ENCODE measurements around the gene TSHZ3.

Gene TSHZ3

GRCh38 chr19:31354799-31355664, 5.8 kb upstream of the TSHZ3 start:
- no peaks in the 10 kb centered on the region for H3K36me3 ChIP-seq (ENCODE audit: insufficient read depth, low read length)
- H3K4me1 ChIP-seq (ENCODE audit: control insufficient read depth, insufficient read depth, low read length, unreplicated experiment) = no peaks in the 10 kb centered on the region
- peaks cover 8% of the 10 kb centered on the region for H3K79me2 ChIP-seq (ENCODE audit: control insufficient read depth, insufficient read depth, low read length, unreplicated experiment)
- H3K27ac ChIP-seq (ENCODE audit: low read depth, low read length) = no peak overlapping the region
- no peaks in the 10 kb centered on the region for H3K27me3 ChIP-seq (ENCODE audit: insufficient read depth, low read length)
- no peak overlapping the region for H3K4me3 ChIP-seq (ENCODE audit: low read depth, low read length)
- H2AFZ ChIP-seq (ENCODE audit: low read length, unreplicated experiment) = no peak overlapping the region

- Histone ChIP-seq H3K4me1 (ENCODE audit: control insufficient read depth, insufficient read depth, low read length, unreplicated experiment) (no peaks in the 10 kb centered on the region), H3K4me3 (ENCODE audit: low read depth, low read length) (no peak overlapping the region), H3K79me2 (ENCODE audit: control insufficient read depth, insufficient read depth, low read length, unreplicated experiment) (peaks cover 8% of the 10 kb centered on the region), H3K27ac (ENCODE audit: low read depth, low read length) (no peak overlapping the region), H2AFZ (ENCODE audit: low read length, unreplicated experiment) (no peak overlapping the region), H3K27me3 (ENCODE audit: insufficient read depth, low read length) (no peaks in the 10 kb centered on the region), H3K36me3 (ENCODE audit: insufficient read depth, low read length) (no peaks in the 10 kb centered on the region)
These were observed 5.1 kb upstream of the TSHZ3 start for GRCh38 chr19:31354316-31354715.

- Histone ChIP-seq H3K79me2 (ENCODE audit: control insufficient read depth, insufficient read depth, low read length, unreplicated experiment) (peaks cover 8% of the 10 kb centered on the region), H3K4me1 (ENCODE audit: control insufficient read depth, insufficient read depth, low read length, unreplicated experiment) (no peaks in the 10 kb centered on the region), H3K36me3 (ENCODE audit: insufficient read depth, low read length) (no peaks in the 10 kb centered on the region), H3K27me3 (ENCODE audit: insufficient read depth, low read length) (no peaks in the 10 kb centered on the region), H3K27ac (ENCODE audit: low read depth, low read length) (no peak overlapping the region), H3K4me3 (ENCODE audit: low read depth, low read length) (no peak overlapping the region), H2AFZ (ENCODE audit: low read length, unreplicated experiment) (no peak overlapping the region)
These were observed 4.6 kb upstream of the TSHZ3 start for GRCh38 chr19:31353833-31354232.

- H3K4me3 ChIP-seq (ENCODE audit: low read depth, low read length) = no peak overlapping the region
- no peaks in the 10 kb centered on the region for H3K4me1 ChIP-seq (ENCODE audit: control insufficient read depth, insufficient read depth, low read length, unreplicated experiment)
- H3K27ac ChIP-seq (ENCODE audit: low read depth, low read length) = no peak overlapping the region
- no peaks in the 10 kb centered on the region for H3K27me3 ChIP-seq (ENCODE audit: insufficient read depth, low read length)
- H2AFZ ChIP-seq (ENCODE audit: low read length, unreplicated experiment) = no peak overlapping the region
- no peaks in the 10 kb centered on the region for H3K36me3 ChIP-seq (ENCODE audit: insufficient read depth, low read length)
- peaks cover 14% of the 10 kb centered on the region for H3K79me2 ChIP-seq (ENCODE audit: control insufficient read depth, insufficient read depth, low read length, unreplicated experiment)
These were observed 3.8 kb upstream of the TSHZ3 start for GRCh38 chr19:31352782-31353651.

- no peaks in the 10 kb centered on the region for H3K36me3 ChIP-seq (ENCODE audit: insufficient read depth, low read length)
- H3K4me3 ChIP-seq (ENCODE audit: low read depth, low read length) = peak overlapping the region; percentile 80; the same call in 1 of the 2 replicates
- H3K27ac ChIP-seq (ENCODE audit: low read depth, low read length) = no peak overlapping the region
- no peaks in the 10 kb centered on the region for H3K27me3 ChIP-seq (ENCODE audit: insufficient read depth, low read length)
- peaks cover 6% of the 10 kb centered on the region for H3K4me1 ChIP-seq (ENCODE audit: control insufficient read depth, insufficient read depth, low read length, unreplicated experiment)
- no peak overlapping the region for H2AFZ ChIP-seq (ENCODE audit: low read length, unreplicated experiment)
- H3K79me2 ChIP-seq (ENCODE audit: control insufficient read depth, insufficient read depth, low read length, unreplicated experiment) = peaks cover 20% of the 10 kb centered on the region
These were observed 3.1 kb upstream of the TSHZ3 start for GRCh38 chr19:31352296-31352781.

GRCh38 chr19:31351855-31352195, 2.6 kb upstream of the TSHZ3 start:
- no peaks in the 10 kb centered on the region for H3K27me3 ChIP-seq (ENCODE audit: insufficient read depth, low read length)

GRCh38 chr19:31351056-31351854, 2.0 kb upstream of the TSHZ3 start:
- Histone ChIP-seq H3K27me3 (ENCODE audit: insufficient read depth, low read length) (no peaks in the 10 kb centered on the region), H2AFZ (ENCODE audit: low read length, unreplicated experiment) (peak overlapping the region; percentile 29), H3K79me2 (ENCODE audit: control insufficient read depth, insufficient read depth, low read length, unreplicated experiment) (peaks cover 23% of the 10 kb centered on the region), H3K4me3 (ENCODE audit: low read depth, low read length) (peak overlapping the region; percentile 80), H3K36me3 (ENCODE audit: insufficient read depth, low read length) (no peaks in the 10 kb centered on the region), H3K4me1 (ENCODE audit: control insufficient read depth, insufficient read depth, low read length, unreplicated experiment) (peaks cover 8% of the 10 kb centered on the region), H3K27ac (ENCODE audit: low read depth, low read length) (peak overlapping the region; percentile 16; the same call in 1 of the 2 replicates)

More at GRCh38 chr19:31351855-31352195, 2.6 kb upstream of the TSHZ3 start:
- no peaks in the 10 kb centered on the region for H3K36me3 ChIP-seq (ENCODE audit: insufficient read depth, low read length)
- H3K27ac ChIP-seq (ENCODE audit: low read depth, low read length) = no peak overlapping the region
- peaks cover 8% of the 10 kb centered on the region for H3K4me1 ChIP-seq (ENCODE audit: control insufficient read depth, insufficient read depth, low read length, unreplicated experiment)
- H2AFZ ChIP-seq (ENCODE audit: low read length, unreplicated experiment) = no peak overlapping the region
- H3K4me3 ChIP-seq (ENCODE audit: low read depth, low read length) = peak overlapping the region; percentile 80
- peaks cover 22% of the 10 kb centered on the region for H3K79me2 ChIP-seq (ENCODE audit: control insufficient read depth, insufficient read depth, low read length, unreplicated experiment)

GRCh38 chr19:31350693-31351055, 1.4 kb upstream of the TSHZ3 start:
- peaks cover 26% of the 10 kb centered on the region for H3K79me2 ChIP-seq (ENCODE audit: control insufficient read depth, insufficient read depth, low read length, unreplicated experiment)
- peak overlapping the region; percentile 68 for H2AFZ ChIP-seq (ENCODE audit: low read length, unreplicated experiment)
- H3K27ac ChIP-seq (ENCODE audit: low read depth, low read length) = peak overlapping the region; percentile 64; the same call in 1 of the 2 replicates
- peak overlapping the region; percentile 92 for H3K4me3 ChIP-seq (ENCODE audit: low read depth, low read length)
- peaks cover 8% of the 10 kb centered on the region for H3K4me1 ChIP-seq (ENCODE audit: control insufficient read depth, insufficient read depth, low read length, unreplicated experiment)
- H3K27me3 ChIP-seq (ENCODE audit: insufficient read depth, low read length) = no peaks in the 10 kb centered on the region
- H3K36me3 ChIP-seq (ENCODE audit: insufficient read depth, low read length) = no peaks in the 10 kb centered on the region

- peak overlapping the region; percentile 64 for H3K27ac ChIP-seq (ENCODE audit: low read depth, low read length)
- H3K36me3 ChIP-seq (ENCODE audit: insufficient read depth, low read length) = no peaks in the 10 kb centered on the region
- H2AFZ ChIP-seq (ENCODE audit: low read length, unreplicated experiment) = peak overlapping the region; percentile 68
- H3K27me3 ChIP-seq (ENCODE audit: insufficient read depth, low read length) = no peaks in the 10 kb centered on the region
- H3K4me3 ChIP-seq (ENCODE audit: low read depth, low read length) = peak overlapping the region; percentile 92
- peaks cover 8% of the 10 kb centered on the region for H3K4me1 ChIP-seq (ENCODE audit: control insufficient read depth, insufficient read depth, low read length, unreplicated experiment)
- peaks cover 29% of the 10 kb centered on the region for H3K79me2 ChIP-seq (ENCODE audit: control insufficient read depth, insufficient read depth, low read length, unreplicated experiment)
These were observed 927 bp upstream of the TSHZ3 start for GRCh38 chr19:31350033-31350692.

All from ACC112 (cell line).